Lung (tissue), 12 donors: ENCODE results near the gene SNAI1. TPM values are rescaled to one million over a fixed set of nuclear protein-coding genes. Genes with fewer than 3 reads are reported as not detected.

Experiments
- ATAC-seq: fragments of 200-7000 bp; cut with Tn5 transposase; one replicate; pipeline ENCODE4 v1.9.1; 2020; ENCODE audit warnings: moderate number of reproducible peaks; ENCODE audit not compliant: insufficient read depth, low FRiP score
- DNase-seq, 3 donors: peaks; one replicate each; pipeline ENCODE4 v3.0.0-alpha.2; 2013 to 2017
- H3K27ac ChIP-seq, 2 donors: one replicate each; pipeline ENCODE4 v1.5.1; 2013; ENCODE audit warnings: mild to moderate bottlenecking in 2 of 2, moderate library complexity in 2 of 2, control low read depth in 1 of 2, inconsistent platforms in 1 of 2, low read depth in 1 of 2, low read length in 1 of 2
- H3K27me3 ChIP-seq, 3 donors: one replicate each; pipeline ENCODE4 v1.5.1; 2013; ENCODE audit warnings: low read length in 2 of 3; ENCODE audit not compliant: control insufficient read depth in 3 of 3, insufficient read depth in 3 of 3
- H3K36me3 ChIP-seq, 4 donors: one replicate each; pipeline ENCODE4 v1.5.1; 2013; ENCODE audit warnings: low read length in 4 of 4, mild to moderate bottlenecking in 1 of 4, moderate library complexity in 1 of 4; ENCODE audit not compliant: control insufficient read depth in 4 of 4, insufficient read depth in 4 of 4
- H3K4me1 ChIP-seq, 5 donors: one replicate each; pipeline ENCODE4 v1.5.1; 2013; ENCODE audit warnings: low read length in 5 of 5, mild to moderate bottlenecking in 2 of 5, moderate library complexity in 1 of 5; ENCODE audit not compliant: control insufficient read depth in 5 of 5, insufficient read depth in 5 of 5
- H3K4me3 ChIP-seq: one replicate; pipeline ENCODE4 v1.5.1; 2013; ENCODE audit warnings: mild to moderate bottlenecking, control low read depth, moderate library complexity
- H3K9ac ChIP-seq, 2 donors: one replicate each; pipeline ENCODE4 v1.5.1; 2013; ENCODE audit warnings: low read length in 2 of 2, control low read depth in 1 of 2; ENCODE audit not compliant: insufficient read depth in 1 of 2
- H3K9me3 ChIP-seq, 4 donors: one replicate each; pipeline ENCODE4 v1.5.1; 2013; ENCODE audit warnings: low read length in 3 of 4, mild to moderate bottlenecking in 1 of 4, moderate library complexity in 1 of 4; ENCODE audit not compliant: control insufficient read depth in 4 of 4, insufficient read depth in 3 of 4
- CTCF ChIP-seq: IDR thresholded peaks from 2 replicates; pipeline ENCODE4 v1.5.1; 2012; ENCODE audit warnings: mild to moderate bottlenecking; ENCODE audit errors: control extremely low read depth, extremely low read depth
- WGBS, 2 donors: extraction: QIAGEN DNeasy Blood & Tissue Kit; methylation state at CpG; one replicate each; pipeline ENCODE4 v1.1.7; 2013; 5-methylcytosine and 5-hydroxymethylcytosine counted together
- polyA plus RNA-seq, 2 donors: library from polyadenylated mRNA; stranded (reverse); fragments of 200-250 nt; gene quantifications; one replicate each; pipeline ENCODE4 v1.2.1, GENCODE V29; 2013
- total RNA-seq, 2 donors: library from RNA; depleted of rRNA in 1 of 2; stranded (reverse); fragments of >200 nt in 1 of 2; gene quantifications; one replicate each; pipeline ENCODE4 v1.2.1, GENCODE V29; 2014 to 2021
- donor health status: control.
- donor health status: control.
- donor health status: Bipolar disorder and iron deficiency.
- donor health status: healthy.
- donor health status: DM: yes; HTN: yes; CAD: no.

Gene SNAI1
- total and polyA plus RNA-seq, 4 donors = 0.74 to 12.0 (median 5.4) TPM

GRCh38 chr20:49966861-49967260 lies 15.9 kb upstream of the SNAI1 start:
- Histone ChIP-seq H3K27me3 (no peaks in the 10 kb centered on the region), H3K36me3 (peaks cover 0 to 4% (median 0%) of the 10 kb centered on the region in 4 donors), H3K27ac (no peak overlapping the region), H3K4me3 (no peak overlapping the region), H3K4me1 (no peaks in the 10 kb centered on the region), H3K9me3 (no peaks in the 10 kb centered on the region), H3K9ac (no peak overlapping the region)
- 85 to 95% methylated on average over 2 of the region's 2 CpGs for WGBS, 2 donors
- ATAC-seq = no peak
- TF ChIP-seq CTCF = no peak
- DNase-seq = no peak

- Histone ChIP-seq H3K27me3 (no peaks in the 10 kb centered on the region), H3K36me3 (peaks cover 0 to 4% (median 0%) of the 10 kb centered on the region in 4 donors), H3K27ac (no peak overlapping the region), H3K4me1 (no peaks in the 10 kb centered on the region), H3K9ac (no peak overlapping the region), H3K4me3 (no peak overlapping the region), H3K9me3 (no peaks in the 10 kb centered on the region)
- WGBS, 2 donors = 23 to 58% methylated on average over 3 of the region's 3 CpGs
- DNase-seq = no peak
- TF ChIP-seq CTCF = no peak
- no peak for ATAC-seq
These were observed 13.5 kb upstream of the SNAI1 start for GRCh38 chr20:49969234-49969633.

- ATAC-seq (no peak), DNase-seq (no peak)
- H3K27me3 ChIP-seq = no peaks in the 10 kb centered on the region
- WGBS, 2 donors = 57 to 71% methylated on average over 5 of the region's 5 CpGs
- TF ChIP-seq CTCF = no peak
- H3K36me3 ChIP-seq = peaks cover 0 to 2% (median 0%) of the 10 kb centered on the region in 4 donors
- no peak overlapping the region for H3K9ac ChIP-seq
- H3K27ac ChIP-seq = no peak overlapping the region
- no peak overlapping the region for H3K4me3 ChIP-seq
- no peaks in the 10 kb centered on the region for H3K4me1 ChIP-seq
- no peaks in the 10 kb centered on the region for H3K9me3 ChIP-seq
These were observed 12.8 kb upstream of the SNAI1 start for GRCh38 chr20:49969946-49970345.

GRCh38 chr20:49970498-49970897 lies 12.3 kb upstream of the SNAI1 start:
- 88% methylated on average over 8 of the region's 8 CpGs for WGBS, 2 donors

More at GRCh38 chr20:49970498-49970897, 12.3 kb upstream of the SNAI1 start:
- DNase-seq = no peak
- no peaks in the 10 kb centered on the region for H3K36me3 ChIP-seq
- H3K9ac ChIP-seq = no peak overlapping the region
- ATAC-seq = no peak
- no peaks in the 10 kb centered on the region for H3K9me3 ChIP-seq
- no peaks in the 10 kb centered on the region for H3K4me1 ChIP-seq
- no peak overlapping the region for H3K27ac ChIP-seq
- no peak for TF ChIP-seq CTCF
- no peak overlapping the region for H3K4me3 ChIP-seq
- H3K27me3 ChIP-seq = no peaks in the 10 kb centered on the region
